Liver (tissue), 9 donors: ENCODE results near the gene RAI2. TPM values are rescaled to one million over a fixed set of nuclear protein-coding genes. Genes with fewer than 3 reads are reported as not detected.

Experiments used
- DNase-seq: peaks from one replicate; pipeline ENCODE4 v3.0.0-alpha.2; 2017; ENCODE audit warnings: low spot score
- H3K27ac ChIP-seq, 2 donors: one replicate each; pipeline ENCODE4 v1.7.0; 2013; ENCODE audit warnings: inconsistent platforms in 2 of 2, low read length in 2 of 2, control low read depth in 1 of 2, low read depth in 1 of 2, mild to moderate bottlenecking in 1 of 2
- H3K27me3 ChIP-seq, 4 donors: one replicate each; pipeline versions ENCODE4 v1.6.1 to v1.7.0; 2013; ENCODE audit warnings: low read length in 3 of 4, inconsistent platforms in 1 of 4, mild to moderate bottlenecking in 1 of 4, moderate library complexity in 1 of 4; ENCODE audit not compliant: control insufficient read depth in 4 of 4, insufficient read depth in 4 of 4
- H3K36me3 ChIP-seq, 4 donors: one replicate each; pipeline versions ENCODE4 v1.6.1 to v1.7.0; 2013; ENCODE audit warnings: low read length in 3 of 4, mild to moderate bottlenecking in 3 of 4, low read depth in 1 of 4, moderate library complexity in 1 of 4; ENCODE audit not compliant: control insufficient read depth in 4 of 4, insufficient read depth in 3 of 4
- H3K4me1 ChIP-seq, 4 donors: one replicate each; pipeline versions ENCODE4 v1.6.1 to v1.7.0; 2013; ENCODE audit warnings: low read length in 3 of 4, mild to moderate bottlenecking in 3 of 4, moderate library complexity in 1 of 4; ENCODE audit not compliant: control insufficient read depth in 4 of 4, insufficient read depth in 4 of 4
- H3K4me3 ChIP-seq, 3 donors: one replicate each; pipeline versions ENCODE4 v1.6.1 to v1.7.0; 2013; ENCODE audit warnings: low read length in 3 of 3, control low read depth in 1 of 3, low read depth in 1 of 3, mild to moderate bottlenecking in 1 of 3
- H3K9ac ChIP-seq, 2 donors: one replicate each; pipeline ENCODE4 v1.7.0; 2013; ENCODE audit warnings: low read length in 2 of 2, mild to moderate bottlenecking in 2 of 2, moderate library complexity in 2 of 2, control low read depth in 1 of 2, low read depth in 1 of 2
- H3K9me3 ChIP-seq, 4 donors: one replicate each; pipeline versions ENCODE4 v1.6.1 to v1.7.0; 2013; ENCODE audit warnings: low read length in 3 of 4; ENCODE audit not compliant: control insufficient read depth in 4 of 4
- CTCF ChIP-seq: fragments of 150-350 bp; IDR thresholded peaks from 2 replicates; pipeline ENCODE4 v1.5.1; 2017; ENCODE audit warnings: improper control_type of control experiment, low read depth, low read length; ENCODE audit not compliant: missing input control
- FOXA1 ChIP-seq: IDR thresholded peaks from 2 replicates; pipeline ENCODE4 v1.6.1; 2016; ENCODE audit warnings: antibody characterized with exemption
- FOXA2 ChIP-seq: IDR thresholded peaks from 2 replicates; pipeline ENCODE4 v1.6.1; 2016; ENCODE audit warnings: antibody characterized with exemption
- GABPA ChIP-seq, 2 donors: IDR thresholded peaks in 1 of 2; conservative IDR thresholded peaks in 1 of 2; 2 replicates each; pipeline ENCODE4 v1.6.1; 2016; ENCODE audit warnings: antibody characterized with exemption in 2 of 2, mild to moderate bottlenecking in 1 of 2, moderate library complexity in 1 of 2
- HNF4A ChIP-seq, 2 donors: conservative IDR thresholded peaks; 2 replicates each; pipeline ENCODE4 v1.6.1; 2016; ENCODE audit warnings: antibody characterized with exemption in 2 of 2, mild to moderate bottlenecking in 2 of 2
- HNF4G ChIP-seq: IDR thresholded peaks from 2 replicates; pipeline ENCODE4 v1.6.1; 2016; ENCODE audit warnings: antibody characterized with exemption
- JUND ChIP-seq, 2 donors: IDR thresholded peaks; 2 replicates each; pipeline ENCODE4 v1.6.1; 2016; ENCODE audit warnings: antibody characterized with exemption in 2 of 2
- NR2F2 ChIP-seq: IDR thresholded peaks from 2 replicates; pipeline ENCODE4 v1.6.1; 2016; ENCODE audit warnings: antibody characterized with exemption
- RAD21 ChIP-seq, 2 donors: IDR thresholded peaks; 2 replicates each; pipeline ENCODE4 v1.6.1; 2016; ENCODE audit warnings: antibody characterized with exemption in 2 of 2, mild to moderate bottlenecking in 2 of 2
- RXRA ChIP-seq, 2 donors: IDR thresholded peaks; 2 replicates each; pipeline ENCODE4 v1.6.1; 2017 to 2018; ENCODE audit warnings: antibody characterized with exemption in 2 of 2, mild to moderate bottlenecking in 1 of 2
- SP1 ChIP-seq: IDR thresholded peaks from 2 replicates; pipeline ENCODE4 v1.6.1; 2018; ENCODE audit warnings: antibody characterized with exemption, mild to moderate bottlenecking
- TAF1 ChIP-seq: conservative IDR thresholded peaks from 2 replicates; pipeline ENCODE4 v1.6.1; 2016; ENCODE audit warnings: antibody characterized with exemption, mild to moderate bottlenecking
- YY1 ChIP-seq: IDR thresholded peaks from 2 replicates; pipeline ENCODE4 v1.6.1; 2016; ENCODE audit warnings: antibody characterized with exemption, mild to moderate bottlenecking
- ZBTB33 ChIP-seq: IDR thresholded peaks from 2 replicates; pipeline ENCODE4 v1.6.1; 2016; ENCODE audit warnings: antibody characterized with exemption
- WGBS: extraction: QIAGEN DNeasy Blood & Tissue Kit; methylation state at CpG from one replicate; pipeline ENCODE4 v1.1.7; 2013; 5-methylcytosine and 5-hydroxymethylcytosine counted together
- polyA plus RNA-seq, 2 donors: library from polyadenylated mRNA; stranded (reverse) in 1 of 2; unstranded in 1 of 2; fragments of 200-250 nt in 1 of 2; fragments of >200 nt in 1 of 2; fragmentation: Nextera tagmentation in 1 of 2; extraction: Ambion mirVana in 1 of 2; gene quantifications; one replicate each; pipeline versions ENCODE4 v1.2.1 to v1.2.3, GENCODE V29; 2013 to 2015
- total RNA-seq, 2 donors: library from RNA; depleted of rRNA; stranded (reverse); fragments of >200 nt; gene quantifications; one replicate each; pipeline ENCODE4 v1.2.3, GENCODE V29; 2014
- TF ChIP-seq, protein P1 (sequence below): IDR thresholded peaks from 2 replicates; pipeline ENCODE4 v1.6.1; 2016; ENCODE audit warnings: antibody characterized with exemption
- TF ChIP-seq, protein P2 (sequence below): IDR thresholded peaks from 2 replicates; pipeline ENCODE4 v1.6.1; 2016; ENCODE audit warnings: antibody characterized with exemption
- TF ChIP-seq, protein P3 (sequence below): IDR thresholded peaks from 2 replicates; pipeline ENCODE4 v1.6.1; 2016; ENCODE audit warnings: antibody characterized with exemption, mild to moderate bottlenecking
- donor health status: healthy.
- donor health status: healthy.
- donor health status: healthy.
- donor health status: healthy.
- donor health status: healthy.

The RAI2 gene
- total and polyA plus RNA-seq, 4 donors = 0.14 to 1.8 (median 0.97) TPM

DNA sequence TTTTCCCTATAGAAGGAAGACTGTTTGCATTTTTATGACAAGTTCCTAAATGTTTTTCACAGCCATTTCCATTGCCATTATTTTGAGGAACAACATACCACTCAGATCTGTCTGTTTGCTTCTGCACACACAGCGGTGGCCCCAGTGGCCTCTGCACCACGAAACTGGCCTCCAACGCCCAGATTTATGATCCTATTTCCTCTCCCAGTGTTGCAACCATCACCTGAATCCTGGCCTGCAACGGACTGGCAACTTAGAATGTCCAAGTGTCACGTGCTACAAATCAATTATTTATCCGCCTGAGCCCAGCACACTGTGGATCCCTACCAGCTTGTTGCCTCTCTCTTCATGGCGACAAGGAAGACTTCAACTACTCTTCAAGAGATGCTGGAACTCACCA is 9.2 kb downstream of the RAI2 start:
- no peaks in the 10 kb centered on the region for H3K9me3 ChIP-seq
- WGBS = 60% methylated on average over 7 of the region's 7 CpGs
- H3K27ac ChIP-seq = no peak overlapping the region
- no peaks in the 10 kb centered on the region for H3K4me1 ChIP-seq
- TF ChIP-seq FOXA2 = no peak
- TF ChIP-seq HNF4A (conservative IDR thresholded peaks at IDR 0.05) = no peak
- no peak for TF ChIP-seq CTCF
- no peak for TF ChIP-seq SP1
- TF ChIP-seq ZBTB33 = no peak
- no peak for TF ChIP-seq NR2F2
- no peak for TF ChIP-seq YY1
- TF ChIP-seq, protein P1, sequence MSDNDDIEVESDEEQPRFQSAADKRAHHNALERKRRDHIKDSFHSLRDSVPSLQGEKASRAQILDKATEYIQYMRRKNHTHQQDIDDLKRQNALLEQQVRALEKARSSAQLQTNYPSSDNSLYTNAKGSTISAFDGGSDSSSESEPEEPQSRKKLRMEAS = no peak
- TF ChIP-seq GABPA (IDR thresholded peaks at IDR 0.05 in 1 of 2, conservative IDR thresholded peaks at IDR 0.05 in 1 of 2) = no peak
- no peak for TF ChIP-seq JUND (IDR thresholded peaks at IDR 0.05)
- TF ChIP-seq FOXA1 = no peak
- no peak for TF ChIP-seq RXRA (IDR thresholded peaks at IDR 0.05)
- TF ChIP-seq, protein P2, sequence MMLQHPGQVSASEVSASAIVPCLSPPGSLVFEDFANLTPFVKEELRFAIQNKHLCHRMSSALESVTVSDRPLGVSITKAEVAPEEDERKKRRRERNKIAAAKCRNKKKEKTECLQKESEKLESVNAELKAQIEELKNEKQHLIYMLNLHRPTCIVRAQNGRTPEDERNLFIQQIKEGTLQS = no peak
- TF ChIP-seq HNF4G = no peak
- TF ChIP-seq RAD21 (IDR thresholded peaks at IDR 0.05) = no peak
- no peak for TF ChIP-seq TAF1
- H3K9ac ChIP-seq = no peak overlapping the region
- no peaks in the 10 kb centered on the region for H3K27me3 ChIP-seq
- H3K36me3 ChIP-seq = no peaks in the 10 kb centered on the region
- DNase-seq = no peak
- H3K4me3 ChIP-seq = no peak overlapping the region

DNA sequence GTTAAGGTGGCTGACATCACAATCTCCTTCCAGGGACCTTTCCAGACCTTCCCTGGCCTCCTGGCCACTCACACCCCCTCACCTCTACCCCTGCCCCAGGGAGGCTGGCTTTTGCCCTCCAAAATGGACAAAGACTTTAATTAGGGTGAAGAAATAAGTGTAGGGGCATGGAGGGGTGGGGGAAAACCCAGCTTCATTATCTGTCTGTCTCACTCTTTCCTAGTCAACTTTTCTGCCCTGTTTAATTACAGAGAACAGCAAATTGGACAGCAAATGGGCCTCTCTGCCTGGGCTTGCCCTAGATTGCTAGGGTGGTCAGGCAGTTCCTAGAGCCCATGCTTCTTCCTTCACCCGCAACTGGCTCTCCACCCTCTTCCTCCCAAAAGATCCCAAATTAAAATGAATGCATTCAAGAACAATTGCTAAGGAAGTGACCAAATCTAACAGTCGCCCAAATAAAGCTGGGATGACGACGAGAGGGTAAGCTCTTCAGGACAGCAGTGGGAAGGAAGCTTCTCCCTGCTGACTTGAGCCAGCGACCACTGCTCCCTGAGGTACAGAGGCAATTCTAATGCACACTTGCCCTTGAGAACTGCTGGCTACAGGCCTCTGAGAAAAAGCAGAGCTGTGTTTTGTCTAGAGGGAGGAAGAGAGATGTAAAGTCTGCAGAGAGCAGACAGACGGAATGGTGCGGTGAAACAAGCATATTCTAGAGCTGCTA is 12.4 kb downstream of the RAI2 start:
- no peak for DNase-seq
- H3K36me3 ChIP-seq = no peaks in the 10 kb centered on the region
- WGBS = 85% methylated on average over 7 of the region's 7 CpGs
- H3K27me3 ChIP-seq = no peaks in the 10 kb centered on the region
- H3K27ac ChIP-seq = no peak overlapping the region
- H3K4me1 ChIP-seq = no peaks in the 10 kb centered on the region
- no peak overlapping the region for H3K4me3 ChIP-seq
- TF ChIP-seq JUND (IDR thresholded peaks at IDR 0.05) = no peak
- TF ChIP-seq CTCF = no peak
- TF ChIP-seq FOXA2 = no peak
- TF ChIP-seq, protein P3, sequence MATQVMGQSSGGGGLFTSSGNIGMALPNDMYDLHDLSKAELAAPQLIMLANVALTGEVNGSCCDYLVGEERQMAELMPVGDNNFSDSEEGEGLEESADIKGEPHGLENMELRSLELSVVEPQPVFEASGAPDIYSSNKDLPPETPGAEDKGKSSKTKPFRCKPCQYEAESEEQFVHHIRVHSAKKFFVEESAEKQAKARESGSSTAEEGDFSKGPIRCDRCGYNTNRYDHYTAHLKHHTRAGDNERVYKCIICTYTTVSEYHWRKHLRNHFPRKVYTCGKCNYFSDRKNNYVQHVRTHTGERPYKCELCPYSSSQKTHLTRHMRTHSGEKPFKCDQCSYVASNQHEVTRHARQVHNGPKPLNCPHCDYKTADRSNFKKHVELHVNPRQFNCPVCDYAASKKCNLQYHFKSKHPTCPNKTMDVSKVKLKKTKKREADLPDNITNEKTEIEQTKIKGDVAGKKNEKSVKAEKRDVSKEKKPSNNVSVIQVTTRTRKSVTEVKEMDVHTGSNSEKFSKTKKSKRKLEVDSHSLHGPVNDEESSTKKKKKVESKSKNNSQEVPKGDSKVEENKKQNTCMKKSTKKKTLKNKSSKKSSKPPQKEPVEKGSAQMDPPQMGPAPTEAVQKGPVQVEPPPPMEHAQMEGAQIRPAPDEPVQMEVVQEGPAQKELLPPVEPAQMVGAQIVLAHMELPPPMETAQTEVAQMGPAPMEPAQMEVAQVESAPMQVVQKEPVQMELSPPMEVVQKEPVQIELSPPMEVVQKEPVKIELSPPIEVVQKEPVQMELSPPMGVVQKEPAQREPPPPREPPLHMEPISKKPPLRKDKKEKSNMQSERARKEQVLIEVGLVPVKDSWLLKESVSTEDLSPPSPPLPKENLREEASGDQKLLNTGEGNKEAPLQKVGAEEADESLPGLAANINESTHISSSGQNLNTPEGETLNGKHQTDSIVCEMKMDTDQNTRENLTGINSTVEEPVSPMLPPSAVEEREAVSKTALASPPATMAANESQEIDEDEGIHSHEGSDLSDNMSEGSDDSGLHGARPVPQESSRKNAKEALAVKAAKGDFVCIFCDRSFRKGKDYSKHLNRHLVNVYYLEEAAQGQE = no peak
- TF ChIP-seq RAD21 (IDR thresholded peaks at IDR 0.05) = no peak
- no peaks in the 10 kb centered on the region for H3K9me3 ChIP-seq
- H3K9ac ChIP-seq = no peak overlapping the region
